ENCODE results near the gene XK.
"Not testable (repeated sequence)": the region's sequence is repeated elsewhere in the genome, so short reads cannot be mapped to it uniquely, and the experiment has no call there.

Gene XK

GRCh38 chrX:37754516-37754915 is 68.9 kb downstream of the XK start:
- no peak for DNase-seq (ENCODE audit: low read depth)

GRCh38 chrX:37755025-37755424 is 69.4 kb downstream of the XK start:
- DNase-seq (ENCODE audit: low read depth): no peak

- no peak for DNase-seq (ENCODE audit: low read depth)
Measured at GRCh38 chrX:37757082-37757481, 71.5 kb downstream of the XK start.

- DNase-seq (ENCODE audit: low read depth): no peak
Measured at GRCh38 chrX:37759351-37759750, 73.8 kb downstream of the XK start.

GRCh38 chrX:37759878-37760418 is 74.4 kb downstream of the XK start:
- DNase-seq (ENCODE audit: low read depth): no peak

- DNase-seq (ENCODE audit: low read depth): no peak
Measured at GRCh38 chrX:37763400-37763799, 77.8 kb downstream of the XK start.

GRCh38 chrX:37765507-37765906 is 79.9 kb downstream of the XK start:
- no peak for DNase-seq (ENCODE audit: low read depth)

GRCh38 chrX:37767430-37767829 is 81.8 kb downstream of the XK start:
- no peak for DNase-seq (ENCODE audit: low read depth)

- DNase-seq (ENCODE audit: low read depth): not testable (repeated sequence)
Measured at GRCh38 chrX:37768866-37769265, 83.3 kb downstream of the XK start.

GRCh38 chrX:37776283-37776986 is 90.8 kb downstream of the XK start:
- no peak for DNase-seq (ENCODE audit: low read depth)

GRCh38 chrX:37776987-37777325 is 91.4 kb downstream of the XK start:
- DNase-seq (ENCODE audit: low read depth): no peak

- DNase-seq (ENCODE audit: low read depth): no peak
Measured at GRCh38 chrX:37779857-37780256, 94.3 kb downstream of the XK start, which contains the start of gene CYBB. CYBB (plus strand) TSS chrX:37780059; CDS start chrX:37780078, 19 bp downstream.

- DNase-seq (ENCODE audit: low read depth): no peak
Measured at GRCh38 chrX:37781081-37781480, 95.5 kb downstream of the XK start.
